DOHH2 (cell line): ENCODE data around the gene CLIC5.

Experiments
- H3F3A ChIP-seq: fragments of 200-600 bp; sonication (generic), shearing (Covaris generic); 2 replicates; pipeline ENCODE4 v1.6.0; 2016; ENCODE audit warnings: antibody characterized with exemption, mild to moderate bottlenecking; ENCODE audit not compliant: control insufficient read depth, insufficient read depth
- H3K27ac ChIP-seq: fragments of 200-600 bp; sonication (generic); 2 replicates; pipeline ENCODE4 v1.5.1; 2014; ENCODE audit warnings: low read depth, mild to moderate bottlenecking, low read length, moderate library complexity
- H3K27me3 ChIP-seq: fragments of 200-600 bp; sonication (generic); 2 replicates; pipeline ENCODE4 v1.6.1; 2014; ENCODE audit warnings: mild to moderate bottlenecking, low read length, mixed read lengths; ENCODE audit not compliant: control insufficient read depth
- H3K36me3 ChIP-seq: fragments of 200-600 bp; sonication (generic); 2 replicates; pipeline ENCODE4 v1.6.1; 2014; ENCODE audit warnings: mild to moderate bottlenecking, low read length, moderate library complexity, mixed read lengths; ENCODE audit not compliant: control insufficient read depth
- H3K4me1 ChIP-seq: fragments of 200-600 bp; sonication (generic); 2 replicates; pipeline ENCODE4 v1.6.1; 2014; ENCODE audit warnings: mild to moderate bottlenecking, low read length, mixed read lengths; ENCODE audit not compliant: control insufficient read depth
- H3K4me2 ChIP-seq: fragments of 200-600 bp; sonication (generic); 2 replicates; pipeline ENCODE4 v1.6.0; 2014; ENCODE audit warnings: mild to moderate bottlenecking, low read length, moderate library complexity
- H3K4me3 ChIP-seq: fragments of 200-600 bp; sonication (generic); 2 replicates; pipeline ENCODE4 v1.5.1; 2014; ENCODE audit warnings: mild to moderate bottlenecking, low read length, mixed read lengths
- H3K79me2 ChIP-seq: fragments of 200-600 bp; sonication (generic); 2 replicates; pipeline ENCODE4 v1.6.1; 2014; ENCODE audit warnings: mild to moderate bottlenecking, low read length, mixed read lengths; ENCODE audit not compliant: control insufficient read depth
- H3K9me2 ChIP-seq: fragments of 200-600 bp; sonication (generic); replicated peaks from 2 replicates; pipeline ENCODE4 v1.6.1; 2014; ENCODE audit warnings: mild to moderate bottlenecking, low read length, mixed read lengths; ENCODE audit not compliant: control insufficient read depth
- H3K9me3 ChIP-seq: fragments of 200-600 bp; sonication (generic); 2 replicates; pipeline ENCODE4 v1.6.1; 2014; ENCODE audit warnings: antibody characterized with exemption, low read length, mixed read lengths; ENCODE audit not compliant: control insufficient read depth, insufficient read depth
- H4K20me1 ChIP-seq: fragments of 200-600 bp; sonication (generic); 2 replicates; pipeline ENCODE4 v1.6.0; 2014; ENCODE audit warnings: low read depth, mild to moderate bottlenecking, antibody characterized with exemption, low read length, moderate library complexity; ENCODE audit not compliant: control insufficient read depth, insufficient read depth
- CTCF ChIP-seq: fragments of 200-600 bp; sonication (generic); IDR thresholded peaks from one replicate; pipeline ENCODE4 v1.5.1; 2014; ENCODE audit warnings: antibody characterized with exemption, mild to moderate bottlenecking, low read depth, low read length; ENCODE audit not compliant: poor library complexity, severe bottlenecking
- EZH2phosphoT487 ChIP-seq: fragments of 200-600 bp; sonication (generic); IDR thresholded peaks from 2 replicates; pipeline ENCODE4 v1.6.1; 2017; ENCODE audit warnings: borderline replicate concordance, mild to moderate bottlenecking, antibody characterized with exemption, low read length, moderate library complexity, mixed read lengths

Gene CLIC5

GRCh38 chr6:45855642-45856394, 159.8 kb downstream of the CLIC5 start:
- H3K27me3 ChIP-seq, result no peaks in the 10 kb centered on the region
- TF ChIP-seq CTCF (no peak), EZH2phosphoT487 (no peak)
- H3K36me3 ChIP-seq, result no peaks in the 10 kb centered on the region
- H3K79me2 ChIP-seq, result no peaks in the 10 kb centered on the region
- no peaks in the 10 kb centered on the region for H4K20me1 ChIP-seq
- H3K4me3 ChIP-seq, result no peak overlapping the region
- no peaks in the 10 kb centered on the region for H3K9me3 ChIP-seq
- no peak overlapping the region for H3K27ac ChIP-seq
- no peak overlapping the region for H3K4me2 ChIP-seq
- no peaks in the 10 kb centered on the region for H3K4me1 ChIP-seq
- H3F3A ChIP-seq, result no peaks in the 10 kb centered on the region
- H3K9me2 ChIP-seq, result no peaks in the 10 kb centered on the region

- Histone ChIP-seq H4K20me1 (no peaks in the 10 kb centered on the region), H3K4me1 (no peaks in the 10 kb centered on the region), H3K79me2 (no peaks in the 10 kb centered on the region), H3K4me2 (no peak overlapping the region), H3K9me3 (no peaks in the 10 kb centered on the region), H3K36me3 (no peaks in the 10 kb centered on the region), H3K9me2 (no peaks in the 10 kb centered on the region), H3K4me3 (no peak overlapping the region), H3K27me3 (no peaks in the 10 kb centered on the region), H3F3A (no peaks in the 10 kb centered on the region), H3K27ac (no peak overlapping the region)
- no peak for TF ChIP-seq EZH2phosphoT487
- TF ChIP-seq CTCF, result no peak
Measured at GRCh38 chr6:45854149-45854742, 161.4 kb downstream of the CLIC5 start.

GRCh38 chr6:45851034-45851400, 164.6 kb downstream of the CLIC5 start:
- no peak overlapping the region for H3K27ac ChIP-seq
- no peaks in the 10 kb centered on the region for H3K4me1 ChIP-seq
- no peaks in the 10 kb centered on the region for H3K9me3 ChIP-seq
- H3K36me3 ChIP-seq, result no peaks in the 10 kb centered on the region
- no peak for TF ChIP-seq CTCF
- no peak for TF ChIP-seq EZH2phosphoT487
- no peaks in the 10 kb centered on the region for H3K9me2 ChIP-seq
- H3F3A ChIP-seq, result no peaks in the 10 kb centered on the region
- H3K79me2 ChIP-seq, result no peaks in the 10 kb centered on the region
- no peaks in the 10 kb centered on the region for H4K20me1 ChIP-seq
- H3K27me3 ChIP-seq, result no peaks in the 10 kb centered on the region
- H3K4me3 ChIP-seq, result no peak overlapping the region
- no peak overlapping the region for H3K4me2 ChIP-seq
